Type B pancreatic cell (in vitro differentiated cells): ENCODE results near the gene RESP18. TPM values are rescaled to one million over a fixed set of nuclear protein-coding genes. Genes with fewer than 3 reads are reported as not detected.

ENCODE experiments used
- DNase-seq: peaks from one replicate; pipeline ENCODE4 v3.0.0; 2021; ENCODE audit warnings: mixed read lengths; ENCODE audit not compliant: unreplicated experiment; ENCODE audit errors: extremely low spot score
- H3K27ac Mint-ChIP-seq: 2 replicates; pipeline ENCODE4 v1.8.0; 2021; ENCODE audit warnings: mild to moderate bottlenecking, mixed read lengths
- H3K27me3 Mint-ChIP-seq: 2 replicates; pipeline ENCODE4 v1.8.0; 2021; ENCODE audit warnings: mixed read lengths
- H3K36me3 Mint-ChIP-seq: 2 replicates; pipeline ENCODE4 v1.8.0; 2021; ENCODE audit warnings: mixed read lengths
- H3K4me1 Mint-ChIP-seq: one replicate; pipeline ENCODE4 v1.8.0; 2021; ENCODE audit warnings: mixed read lengths; ENCODE audit not compliant: unreplicated experiment
- H3K4me3 Mint-ChIP-seq: 2 replicates; pipeline ENCODE4 v1.8.0; 2021; ENCODE audit warnings: mild to moderate bottlenecking, mixed read lengths
- H3K9me3 Mint-ChIP-seq: 2 replicates; pipeline ENCODE4 v1.8.0; 2021; ENCODE audit warnings: mixed read lengths
- CTCF ChIP-seq: fragments of 200-600 bp; sonication (generic); conservative IDR thresholded peaks from 2 replicates; pipeline ENCODE4 v1.5.0; 2021; ENCODE audit warnings: antibody characterized with exemption, mild to moderate bottlenecking
- long read RNA-seq: library from polyadenylated mRNA; unstranded; transcript quantifications from one replicate; pipeline ENCODE4 v2.0.0, GENCODE V29; 2020
- total RNA-seq: library from RNA; stranded (reverse); gene quantifications from 2 replicates; pipeline ENCODE4 v1.2.1, GENCODE V29; 2021; ENCODE audit warnings: low replicate concordance

RESP18 gene
- not detected in 2 replicates for total RNA-seq
- long read RNA-seq: 0 reads

- Mint-ChIP-seq H3K4me3 (no peak within 1 kb of the TSS), H3K4me1 (no peaks in the 10 kb centered on the region), H3K36me3 (no peaks in the 10 kb centered on the region), H3K27me3 (peaks cover 94% of the 10 kb centered on the region), H3K9me3 (peaks cover 5% of the 10 kb centered on the region), H3K27ac (no peak within 1 kb of the TSS)
- no peak for TF ChIP-seq CTCF
- DNase-seq: no peak
Observed at GRCh38 chr2:219332542-219332941, at the start of gene RESP18. TSS of gene RESP18 (minus strand) at chr2:219332744.

- Mint-ChIP-seq H3K4me1 (peaks cover 7% of the 10 kb centered on the region), H3K27me3 (no peaks in the 10 kb centered on the region), H3K4me3 (no peak overlapping the region), H3K27ac (no peak overlapping the region), H3K36me3 (peaks cover 14% of the 10 kb centered on the region), H3K9me3 (no peaks in the 10 kb centered on the region)
- DNase-seq: no peak
- TF ChIP-seq CTCF: no peak
Observed at GRCh38 chr2:219381448-219381847, 48.9 kb upstream of the RESP18 start.

GRCh38 chr2:219380926-219381325, 48.4 kb upstream of the RESP18 start:
- no peak overlapping the region for H3K4me3 Mint-ChIP-seq
- no peak for TF ChIP-seq CTCF
- no peak overlapping the region for H3K27ac Mint-ChIP-seq
- peaks cover 7% of the 10 kb centered on the region for H3K4me1 Mint-ChIP-seq
- H3K27me3 Mint-ChIP-seq: no peaks in the 10 kb centered on the region
- no peaks in the 10 kb centered on the region for H3K9me3 Mint-ChIP-seq
- DNase-seq: no peak
- H3K36me3 Mint-ChIP-seq: peaks cover 14% of the 10 kb centered on the region

- H3K9me3 Mint-ChIP-seq: no peaks in the 10 kb centered on the region
- no peak overlapping the region for H3K27ac Mint-ChIP-seq
- no peak for TF ChIP-seq CTCF
- no peak overlapping the region for H3K4me3 Mint-ChIP-seq
- no peak for DNase-seq
- H3K4me1 Mint-ChIP-seq: peaks cover 7% of the 10 kb centered on the region
- no peaks in the 10 kb centered on the region for H3K27me3 Mint-ChIP-seq
- H3K36me3 Mint-ChIP-seq: peaks cover 21% of the 10 kb centered on the region
Observed at GRCh38 chr2:219378163-219378851, 45.8 kb upstream of the RESP18 start.

GRCh38 chr2:219369447-219369861, 36.9 kb upstream of the RESP18 start:
- no peaks in the 10 kb centered on the region for H3K27me3 Mint-ChIP-seq
- TF ChIP-seq CTCF: no peak
- no peak overlapping the region for H3K27ac Mint-ChIP-seq
- no peak overlapping the region for H3K4me3 Mint-ChIP-seq
- no peak for DNase-seq
- H3K36me3 Mint-ChIP-seq: peaks cover 9% of the 10 kb centered on the region
- H3K4me1 Mint-ChIP-seq: peaks cover 12% of the 10 kb centered on the region
- H3K9me3 Mint-ChIP-seq: no peaks in the 10 kb centered on the region
